ENCODE data around the gene EFCAB5. TPM values are rescaled to one million over a fixed set of nuclear protein-coding genes. Genes with fewer than 3 reads are reported as not detected.
"Not testable (repeated sequence)": the region's sequence is repeated elsewhere in the genome, so short reads cannot be mapped to it uniquely, and the experiment has no call there.

EFCAB5 gene
- total RNA-seq (1 to 10 TPM in 3 of 5 donors, under 1 TPM in 2; 0.63 to 1.2 (median 1.0) TPM), total RNA-seq (0.04 to 3.0 (median 0.98) reads per million in 29 experiments)
- 0.20 TPM for total RNA-seq (2013)

- Histone ChIP-seq H3K9me3 (no peaks in the 10 kb centered on the region), H3K4me1 (ENCODE audit: control insufficient read depth in 1 of 2, extremely low read depth in 1 of 2, insufficient read depth in 2 of 2, low read length in 2 of 2) (no peaks in the 10 kb centered on the region), H3K27ac (ENCODE audit: low read length) (no peak within 1 kb of the TSS), H3K36me3 (ENCODE audit: control insufficient read depth in 2 of 2, extremely low read depth in 1 of 2, insufficient read depth in 1 of 2, low read length in 1 of 2) (no peaks in the 10 kb centered on the region), H3K27me3 (replicated peaks in 1 of 2; ENCODE audit: control insufficient read depth in 2 of 2, extremely low read depth in 1 of 2, insufficient read depth in 2 of 2, low read length in 1 of 2) (no peaks in the 10 kb centered on the region), H3K4me3 (ENCODE audit: control insufficient read depth in 1 of 2, extremely low read depth in 1 of 2, low read length in 1 of 2) (no peak within 1 kb of the TSS)
- CTCF ChIA-PET = interaction anchor here in 1 of 2 donors (1.3 kb wide), 1 partner anchor 10 kb away, joined by 13 read pairs; the partner anchor contains the start of gene SSH2
- H3K36me3 Mint-ChIP-seq = peaks cover 5% of the 10 kb centered on the region
- no peak for ATAC-seq (replicated peaks in 1 of 4)
- H3K4me3 Mint-ChIP-seq = no peak within 1 kb of the TSS
- DNase-seq = no peak
- H3K27ac Mint-ChIP-seq = no peak within 1 kb of the TSS
- H3K9me3 Mint-ChIP-seq = no peaks in the 10 kb centered on the region
- no peaks in the 10 kb centered on the region for H3K27me3 Mint-ChIP-seq
- POLR2A ChIA-PET = no interaction called here
- H3K4me1 Mint-ChIP-seq = no peaks in the 10 kb centered on the region
- WGBS (ENCODE audit: insufficient coverage) = no CpG with 5 or more reads among the region's 1 CpG
Observed at GRCh38 chr17:29941334-29941733, at the start of gene EFCAB5. EFCAB5 (plus strand) TSS chr17:29941634; CDS start chr17:29941797, 163 bp downstream.

- no peaks in the 10 kb centered on the region for H3K27me3 ChIP-seq (replicated peaks in 1 of 2; ENCODE audit: control insufficient read depth in 2 of 2, extremely low read depth in 1 of 2, insufficient read depth in 2 of 2, low read length in 1 of 2)
- peaks cover 3 to 14% (median 11%) of the 10 kb centered on the region in 3 donors for H3K9me3 Mint-ChIP-seq
- H3K27ac Mint-ChIP-seq = peak overlapping the region in 1 of 2 donors; percentile 50
- DNase-seq (no peak), ATAC-seq (replicated peaks in 1 of 4) (no peak)
- no peaks in the 10 kb centered on the region for H3K4me1 ChIP-seq (ENCODE audit: control insufficient read depth in 1 of 2, extremely low read depth in 1 of 2, insufficient read depth in 2 of 2, low read length in 2 of 2)
- H3K4me3 Mint-ChIP-seq = no peak overlapping the region
- no peak overlapping the region for H3K4me3 ChIP-seq (ENCODE audit: control insufficient read depth in 1 of 2, extremely low read depth in 1 of 2, low read length in 1 of 2)
- POLR2A ChIA-PET = no interaction called here
- peaks cover 19% of the 10 kb centered on the region for H3K36me3 Mint-ChIP-seq
- H3K27ac ChIP-seq (ENCODE audit: low read length) = no peak overlapping the region
- peaks cover 17 to 34% (median 23%) of the 10 kb centered on the region in 3 donors for H3K4me1 Mint-ChIP-seq
- no peaks in the 10 kb centered on the region for H3K36me3 ChIP-seq (ENCODE audit: control insufficient read depth in 2 of 2, extremely low read depth in 1 of 2, insufficient read depth in 1 of 2, low read length in 1 of 2)
- H3K9me3 ChIP-seq = no peaks in the 10 kb centered on the region
- H3K27me3 Mint-ChIP-seq = no peaks in the 10 kb centered on the region
- CTCF ChIA-PET = interaction anchor here in 1 of 2 donors (0.6 to 1.4 kb wide), 4 partner anchors 27 to 516 kb away, joined by 3 to 7 read pairs (median 4); no protein-coding TSS in a partner anchor
Observed at GRCh38 chr17:29892201-29892600, 49.2 kb upstream of the EFCAB5 start.

GRCh38 chr17:29897136-29897535 lies 44.3 kb upstream of the EFCAB5 start:
- H3K4me3 ChIP-seq (ENCODE audit: control insufficient read depth in 1 of 2, extremely low read depth in 1 of 2, low read length in 1 of 2); H3K36me3 ChIP-seq (ENCODE audit: control insufficient read depth in 2 of 2, extremely low read depth in 1 of 2, insufficient read depth in 1 of 2, low read length in 1 of 2); H3K27me3 ChIP-seq (replicated peaks in 1 of 2; ENCODE audit: control insufficient read depth in 2 of 2, extremely low read depth in 1 of 2, insufficient read depth in 2 of 2, low read length in 1 of 2); H3K27ac Mint-ChIP-seq; ATAC-seq (replicated peaks in 1 of 4); CTCF ChIA-PET; H3K27me3 Mint-ChIP-seq; H3K27ac ChIP-seq (ENCODE audit: low read length); DNase-seq; H3K9me3 ChIP-seq; H3K36me3 Mint-ChIP-seq; POLR2A ChIA-PET; H3K4me3 Mint-ChIP-seq; H3K4me1 ChIP-seq (ENCODE audit: control insufficient read depth in 1 of 2, extremely low read depth in 1 of 2, insufficient read depth in 2 of 2, low read length in 2 of 2): not testable (repeated sequence)
- H3K4me1 Mint-ChIP-seq = peaks cover 25 to 35% (median 29%) of the 10 kb centered on the region in 3 donors
- WGBS (ENCODE audit: insufficient coverage) = 100% methylated on average over 1 of the region's 4 CpGs
- H3K9me3 Mint-ChIP-seq = peaks cover 4 to 11% (median 7%) of the 10 kb centered on the region in 3 donors

- no peak overlapping the region for H3K4me3 Mint-ChIP-seq
- H3K27me3 ChIP-seq (replicated peaks in 1 of 2; ENCODE audit: control insufficient read depth in 2 of 2, extremely low read depth in 1 of 2, insufficient read depth in 2 of 2, low read length in 1 of 2) = no peaks in the 10 kb centered on the region
- H3K27ac Mint-ChIP-seq = no peak overlapping the region
Observed at GRCh38 chr17:29903471-29903870, 38.0 kb upstream of the EFCAB5 start.

GRCh38 chr17:29905086-29905878 lies 36.2 kb upstream of the EFCAB5 start:
- no peak for ATAC-seq (replicated peaks in 1 of 4)
- peaks cover 5 to 10% of the 10 kb centered on the region in 2 experiments for H3K4me1 ChIP-seq (ENCODE audit: control insufficient read depth in 1 of 2, extremely low read depth in 1 of 2, insufficient read depth in 2 of 2, low read length in 2 of 2)
- Mint-ChIP-seq H3K27me3 (no peaks in the 10 kb centered on the region), H3K27ac (no peak overlapping the region), H3K4me1 (peaks cover 52 to 65% (median 55%) of the 10 kb centered on the region in 3 donors), H3K9me3 (peaks cover 0 to 13% (median 0%) of the 10 kb centered on the region in 3 donors), H3K4me3 (no peak overlapping the region), H3K36me3 (peaks cover 14% of the 10 kb centered on the region)
- POLR2A ChIA-PET = no interaction called here
- H3K27me3 ChIP-seq (replicated peaks in 1 of 2; ENCODE audit: control insufficient read depth in 2 of 2, extremely low read depth in 1 of 2, insufficient read depth in 2 of 2, low read length in 1 of 2) = no peaks in the 10 kb centered on the region
- no peak for DNase-seq
- H3K27ac ChIP-seq (ENCODE audit: low read length) = no peak overlapping the region
- no peak overlapping the region for H3K4me3 ChIP-seq (ENCODE audit: control insufficient read depth in 1 of 2, extremely low read depth in 1 of 2, low read length in 1 of 2)
- no peaks in the 10 kb centered on the region for H3K9me3 ChIP-seq
- no peaks in the 10 kb centered on the region for H3K36me3 ChIP-seq (ENCODE audit: control insufficient read depth in 2 of 2, extremely low read depth in 1 of 2, insufficient read depth in 1 of 2, low read length in 1 of 2)
- CTCF ChIA-PET = interaction anchor here in 1 of 2 donors (0.6 kb wide), 1 partner anchor 26 kb away, joined by 8 read pairs; no protein-coding TSS in a partner anchor
- 100% methylated on average over 3 of the region's 3 CpGs for WGBS (ENCODE audit: insufficient coverage)

More at GRCh38 chr17:29903471-29903870, 38.0 kb upstream of the EFCAB5 start:
- H3K27ac ChIP-seq (ENCODE audit: low read length) = no peak overlapping the region
- peaks cover 0 to 13% (median 0%) of the 10 kb centered on the region in 3 donors for H3K9me3 Mint-ChIP-seq
- CTCF ChIA-PET = interaction anchor here in 1 of 2 donors (0.6 kb wide), 1 partner anchor 76 kb away, joined by 3 read pairs; no protein-coding TSS in a partner anchor
- H3K36me3 ChIP-seq (ENCODE audit: control insufficient read depth in 2 of 2, extremely low read depth in 1 of 2, insufficient read depth in 1 of 2, low read length in 1 of 2) = no peaks in the 10 kb centered on the region
- H3K27me3 Mint-ChIP-seq = no peaks in the 10 kb centered on the region
- ATAC-seq (replicated peaks in 1 of 4) (no peak), DNase-seq (no peak)
- POLR2A ChIA-PET = interaction anchor here in 1 of 2 donors (0.8 kb wide), 1 partner anchor 9 kb away, joined by 3 read pairs; no protein-coding TSS in a partner anchor
- H3K4me3 ChIP-seq (ENCODE audit: control insufficient read depth in 1 of 2, extremely low read depth in 1 of 2, low read length in 1 of 2) = no peak overlapping the region
- WGBS (ENCODE audit: insufficient coverage) = no CpG with 5 or more reads among the region's 2 CpGs
- H3K4me1 ChIP-seq (ENCODE audit: control insufficient read depth in 1 of 2, extremely low read depth in 1 of 2, insufficient read depth in 2 of 2, low read length in 2 of 2) = peaks cover 5 to 10% of the 10 kb centered on the region in 2 experiments
- no peaks in the 10 kb centered on the region for H3K9me3 ChIP-seq
- H3K36me3 Mint-ChIP-seq = peaks cover 14% of the 10 kb centered on the region
- peaks cover 44 to 54% (median 46%) of the 10 kb centered on the region in 3 donors for H3K4me1 Mint-ChIP-seq

GRCh38 chr17:29905879-29906167 lies 35.6 kb upstream of the EFCAB5 start:
- Histone ChIP-seq H3K4me1 (ENCODE audit: control insufficient read depth in 1 of 2, extremely low read depth in 1 of 2, insufficient read depth in 2 of 2, low read length in 2 of 2) (peaks cover 5 to 10% of the 10 kb centered on the region in 2 experiments), H3K36me3 (ENCODE audit: control insufficient read depth in 2 of 2, extremely low read depth in 1 of 2, insufficient read depth in 1 of 2, low read length in 1 of 2) (no peaks in the 10 kb centered on the region), H3K27ac (ENCODE audit: low read length) (no peak overlapping the region), H3K9me3 (no peaks in the 10 kb centered on the region), H3K27me3 (replicated peaks in 1 of 2; ENCODE audit: control insufficient read depth in 2 of 2, extremely low read depth in 1 of 2, insufficient read depth in 2 of 2, low read length in 1 of 2) (no peaks in the 10 kb centered on the region), H3K4me3 (ENCODE audit: control insufficient read depth in 1 of 2, extremely low read depth in 1 of 2, low read length in 1 of 2) (no peak overlapping the region)
- DNase-seq (no peak), ATAC-seq (replicated peaks in 1 of 4) (no peak)
- CTCF ChIA-PET = no interaction called here
- Mint-ChIP-seq H3K4me1 (peaks cover 55 to 65% (median 56%) of the 10 kb centered on the region in 3 donors), H3K27me3 (no peaks in the 10 kb centered on the region), H3K27ac (no peak overlapping the region), H3K4me3 (no peak overlapping the region), H3K9me3 (peaks cover 0 to 13% (median 0%) of the 10 kb centered on the region in 3 donors), H3K36me3 (peaks cover 14% of the 10 kb centered on the region)
- 100% methylated on average over 3 of the region's 3 CpGs for WGBS (ENCODE audit: insufficient coverage)
- POLR2A ChIA-PET = interaction anchor here in 1 of 2 donors (0.5 kb wide), 1 partner anchor 282 kb away, joined by 3 read pairs; no protein-coding TSS in a partner anchor
